ENCODE measurements around the gene CDH8. TPM values are rescaled to one million over a fixed set of nuclear protein-coding genes. Genes with fewer than 3 reads are reported as not detected.

The CDH8 gene
- total RNA-seq, 1 experiment from 2014 or later, result 50.5 TPM

- no peak for TF ChIP-seq CTCF (conservative IDR thresholded peaks at IDR 0.05; ENCODE audit: low read depth, low read length)
- no peak for TF ChIP-seq EZH2 (IDR thresholded peaks at IDR 0.05; ENCODE audit: borderline replicate concordance, low read depth, low read length, poor library complexity, severe bottlenecking)
- no peaks in the 10 kb centered on the region for H3K27me3 ChIP-seq (replicated peaks; ENCODE audit: insufficient read depth, low read depth, low read length, poor library complexity)
- H3K27ac ChIP-seq (ENCODE audit: low read depth, low read length, poor library complexity, severe bottlenecking), result no peak overlapping the region
- ChIA-PET CTCF (no interaction called here), POLR2A (ENCODE audit: low non-redundant PET) (no interaction called here)
- H3K4me1 ChIP-seq (ENCODE audit: insufficient read depth, low read length, poor library complexity, severe bottlenecking), result peaks cover 14% of the 10 kb centered on the region
- H3K9me3 ChIP-seq (ENCODE audit: low read depth, low read length, poor library complexity, severe bottlenecking), result no peaks in the 10 kb centered on the region
- peaks cover 5% of the 10 kb centered on the region for H3K36me3 ChIP-seq (ENCODE audit: insufficient read depth, low read length, poor library complexity, severe bottlenecking)
- no peak overlapping the region for H3K4me3 ChIP-seq (ENCODE audit: low read depth, low read length, poor library complexity, severe bottlenecking)
- no TSS peak for BruUV-seq (replicated peaks)
- DNase-seq (ENCODE audit: low spot score), result no peak
- intact Hi-C loops (cut with micrococcal nuclease; ENCODE audit: unreplicated experiment), result no loop called here
These were observed 215.4 kb downstream of the CDH8 start for GRCh38 chr16:61820820-61821219.

- H3K9me3 ChIP-seq (ENCODE audit: low read depth, low read length, poor library complexity, severe bottlenecking), result no peaks in the 10 kb centered on the region
- CTCF ChIA-PET, result no interaction called here
- POLR2A ChIA-PET (ENCODE audit: low non-redundant PET), result no interaction called here
- no TSS peak for BruUV-seq (replicated peaks)
- intact Hi-C loops (cut with micrococcal nuclease; ENCODE audit: unreplicated experiment), result no loop called here
- H3K27ac ChIP-seq (ENCODE audit: low read depth, low read length, poor library complexity, severe bottlenecking), result no peak overlapping the region
- H3K27me3 ChIP-seq (replicated peaks; ENCODE audit: insufficient read depth, low read depth, low read length, poor library complexity), result no peaks in the 10 kb centered on the region
- H3K4me1 ChIP-seq (ENCODE audit: insufficient read depth, low read length, poor library complexity, severe bottlenecking), result peaks cover 18% of the 10 kb centered on the region
- peaks cover 5% of the 10 kb centered on the region for H3K36me3 ChIP-seq (ENCODE audit: insufficient read depth, low read length, poor library complexity, severe bottlenecking)
- DNase-seq (ENCODE audit: low spot score), result no peak
- H3K4me3 ChIP-seq (ENCODE audit: low read depth, low read length, poor library complexity, severe bottlenecking), result no peak overlapping the region
- TF ChIP-seq EZH2 (IDR thresholded peaks at IDR 0.05; ENCODE audit: borderline replicate concordance, low read depth, low read length, poor library complexity, severe bottlenecking), result no peak
- TF ChIP-seq CTCF (conservative IDR thresholded peaks at IDR 0.05; ENCODE audit: low read depth, low read length), result no peak
These were observed 215.8 kb downstream of the CDH8 start for GRCh38 chr16:61820398-61820797.

GRCh38 chr16:61818850-61819249 lies 217.4 kb downstream of the CDH8 start:
- Histone ChIP-seq H3K4me1 (ENCODE audit: insufficient read depth, low read length, poor library complexity, severe bottlenecking) (peaks cover 31% of the 10 kb centered on the region), H3K27me3 (replicated peaks; ENCODE audit: insufficient read depth, low read depth, low read length, poor library complexity) (no peaks in the 10 kb centered on the region), H3K36me3 (ENCODE audit: insufficient read depth, low read length, poor library complexity, severe bottlenecking) (peaks cover 5% of the 10 kb centered on the region), H3K27ac (ENCODE audit: low read depth, low read length, poor library complexity, severe bottlenecking) (no peak overlapping the region), H3K4me3 (ENCODE audit: low read depth, low read length, poor library complexity, severe bottlenecking) (no peak overlapping the region), H3K9me3 (ENCODE audit: low read depth, low read length, poor library complexity, severe bottlenecking) (no peaks in the 10 kb centered on the region)
- ChIA-PET CTCF (no interaction called here), POLR2A (ENCODE audit: low non-redundant PET) (no interaction called here)
- BruUV-seq (replicated peaks), result no TSS peak
- no peak for TF ChIP-seq EZH2 (IDR thresholded peaks at IDR 0.05; ENCODE audit: borderline replicate concordance, low read depth, low read length, poor library complexity, severe bottlenecking)
- no peak for TF ChIP-seq CTCF (conservative IDR thresholded peaks at IDR 0.05; ENCODE audit: low read depth, low read length)
- no peak for DNase-seq (ENCODE audit: low spot score)
- intact Hi-C loops (cut with micrococcal nuclease; ENCODE audit: unreplicated experiment), result no loop called here

All from A673 (cell line).